A673 (cell line): ENCODE results near the gene PRKCB. TPM values are rescaled to one million over a fixed set of nuclear protein-coding genes. Genes with fewer than 3 reads are reported as not detected.

Source experiments
- BruUV-seq: library from RNA; stranded (reverse); fragments of 400-500 nt; replicated peaks from 2 replicates; lab custom pipeline; 2021; lab: Mats Ljungman, UMichigan
- CTCF ChIA-PET: fragments of 300-600 bp; sonication (Branson Sonifier 250); formaldehyde crosslinking; loops from one replicate; lab custom pipeline; 2022; ENCODE audit warnings: antibody characterized with exemption; lab: Charles Lee
- POLR2A ChIA-PET: fragments of 300-600 bp; sonication (Branson Sonifier 250); formaldehyde crosslinking; loops from one replicate; lab custom pipeline; 2022; ENCODE audit warnings: antibody characterized with exemption; ENCODE audit not compliant: low non-redundant PET; lab: Charles Lee
- DNase-seq: peaks from one replicate; pipeline ENCODE4 v3.0.0-alpha.2; 2015; ENCODE audit warnings: low spot score
- H3K27ac ChIP-seq: fragments of 200-600 bp; sonication (generic); 2 replicates; pipeline ENCODE4 v1.5.1; 2016; ENCODE audit warnings: mixed run types, low read depth, mild to moderate bottlenecking, mixed read lengths, antibody characterized with exemption, low read length; ENCODE audit not compliant: poor library complexity, severe bottlenecking
- H3K27me3 ChIP-seq: fragments of 200-600 bp; sonication (generic); replicated peaks from 2 replicates; pipeline ENCODE4 v1.6.1; 2017; ENCODE audit warnings: mixed run types, low read depth, mild to moderate bottlenecking, mixed read lengths, antibody characterized with exemption, low read length; ENCODE audit not compliant: insufficient read depth, poor library complexity
- H3K36me3 ChIP-seq: fragments of 200-600 bp; sonication (generic); 2 replicates; pipeline ENCODE4 v1.6.1; 2016; ENCODE audit warnings: mixed run types, mild to moderate bottlenecking, mixed read lengths, antibody characterized with exemption, low read length; ENCODE audit not compliant: insufficient read depth, poor library complexity, severe bottlenecking
- H3K4me1 ChIP-seq: fragments of 200-600 bp; sonication (generic); 2 replicates; pipeline ENCODE4 v1.6.1; 2017; ENCODE audit warnings: mixed run types, mild to moderate bottlenecking, mixed read lengths, antibody characterized with exemption, low read length; ENCODE audit not compliant: insufficient read depth, poor library complexity, severe bottlenecking
- H3K4me3 ChIP-seq: fragments of 200-600 bp; sonication (generic); 2 replicates; pipeline ENCODE4 v1.5.1; 2016; ENCODE audit warnings: low read depth, mixed run types, mild to moderate bottlenecking, mixed read lengths, low read length; ENCODE audit not compliant: poor library complexity, severe bottlenecking
- H3K9me3 ChIP-seq: fragments of 200-600 bp; sonication (generic); 2 replicates; pipeline ENCODE4 v1.6.1; 2016; ENCODE audit warnings: mixed run types, low read depth, mild to moderate bottlenecking, mixed read lengths, antibody characterized with exemption, low read length; ENCODE audit not compliant: poor library complexity, severe bottlenecking
- EZH2 ChIP-seq: fragments of 200-600 bp; sonication (generic); IDR thresholded peaks from 2 replicates; pipeline ENCODE4 v1.6.1; 2017; ENCODE audit warnings: borderline replicate concordance, low read depth, mild to moderate bottlenecking, mixed read lengths, antibody characterized with exemption, low read length; ENCODE audit not compliant: poor library complexity, severe bottlenecking
- intact Hi-C: fragments of 100-400 bp; cut with micrococcal nuclease; formaldehyde crosslinking; loops from one replicate; pipeline ENCODE4 v1.10.0; 2022; ENCODE audit not compliant: unreplicated experiment
- total RNA-seq: library from RNA; stranded (reverse); gene quantifications from 2 replicates; pipeline ENCODE4 v1.2.3, GENCODE V29; 2021
- TF ChIP-seq, protein P1 (sequence below): fragments of 300-800, 200-600 bp; sonication (generic); conservative IDR thresholded peaks from 2 replicates; pipeline ENCODE4 v1.5.1; 2017; ENCODE audit warnings: low read depth, mild to moderate bottlenecking, antibody characterized with exemption, low read length, moderate library complexity, mixed read lengths

Gene PRKCB
- total RNA-seq, 1 experiment from 2014 or later: 171 TPM

DNA sequence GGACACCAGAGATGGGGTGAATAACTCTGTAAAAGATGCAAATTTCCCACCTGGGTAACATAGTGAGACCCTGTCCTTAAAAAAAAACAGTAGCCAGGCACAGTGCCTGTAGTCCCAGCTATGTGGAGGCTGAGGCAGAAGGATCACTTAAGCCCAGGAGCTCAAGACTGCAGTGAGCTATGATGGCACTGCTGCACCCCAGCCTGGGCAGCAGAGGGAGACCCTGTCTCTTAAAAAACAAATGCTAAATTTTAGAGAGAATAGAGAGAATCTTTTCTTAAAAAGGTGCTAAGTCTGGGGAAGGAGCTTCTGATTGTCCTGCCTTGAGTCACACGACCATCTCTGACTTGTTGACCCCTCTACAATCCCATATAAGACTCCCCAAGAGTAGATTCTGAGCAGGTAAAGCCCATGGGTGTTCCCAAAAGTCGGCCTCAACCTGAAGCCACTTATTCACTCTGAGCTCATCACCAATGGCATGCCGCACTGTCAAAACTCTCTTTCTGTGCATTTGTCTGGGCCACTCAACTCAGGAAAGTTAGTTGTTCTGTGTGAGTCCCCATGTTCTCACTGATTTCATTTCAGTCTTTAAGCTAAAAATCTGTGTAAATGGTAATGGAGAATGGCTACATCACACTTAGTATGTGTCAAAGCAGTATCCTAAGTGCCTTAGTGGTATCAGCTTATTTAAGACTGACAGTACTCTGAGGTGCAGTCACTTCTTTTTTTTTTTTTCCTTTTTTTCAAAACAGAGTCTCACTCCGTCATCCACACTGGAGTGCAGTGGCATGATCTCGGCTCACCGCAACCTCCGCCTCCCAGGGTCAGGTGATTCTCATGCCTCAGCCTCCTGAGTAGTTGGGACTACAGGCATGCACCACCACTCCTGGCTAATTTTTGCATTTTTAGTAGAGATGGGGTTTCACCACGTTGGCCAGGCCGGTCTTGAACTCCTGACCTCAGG lies 41.6 kb downstream of the PRKCB start:
- no TSS peak for BruUV-seq
- intact Hi-C loops: loop anchor here (1.0 kb wide), 2 partner anchors 132 to 159 kb away; no protein-coding TSS in a partner anchor
- POLR2A ChIA-PET: interaction anchor here (0.6 kb wide), 2 partner anchors 16 to 551 kb away, joined by 3 to 9 read pairs; no protein-coding TSS in a partner anchor

DNA sequence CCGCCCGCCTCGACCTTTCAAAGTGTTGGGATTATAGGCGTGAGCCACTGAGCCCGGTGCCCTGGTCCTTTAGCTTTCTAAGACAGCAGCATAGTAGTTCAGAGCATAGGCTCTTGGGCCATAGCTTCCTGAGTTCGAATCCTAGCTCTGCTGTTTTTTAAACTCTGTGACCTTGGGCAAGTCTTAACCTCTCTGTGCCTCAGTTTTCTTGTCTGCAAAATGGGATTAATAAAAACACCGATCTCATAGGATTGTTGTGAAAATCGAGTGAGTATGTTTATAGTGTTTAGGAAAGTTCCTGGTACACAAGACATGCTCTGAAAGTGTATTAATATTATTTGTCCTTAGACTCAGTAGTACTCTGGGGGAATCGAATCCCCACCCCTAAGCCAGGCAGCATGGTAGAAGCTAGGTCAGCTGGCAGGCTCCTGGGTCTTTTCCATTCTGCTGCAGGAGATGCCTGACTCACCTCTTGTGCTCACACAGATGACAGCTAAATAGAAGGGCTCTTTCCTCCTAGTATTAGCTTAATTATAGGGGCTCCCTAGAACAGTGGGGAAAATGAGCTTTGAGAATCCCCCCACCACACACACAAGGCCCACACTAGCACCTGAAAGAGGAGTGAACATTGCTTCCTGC lies 44.1 kb downstream of the PRKCB start:
- POLR2A ChIA-PET: interaction anchor here (0.7 kb wide), 1 partner anchor 21 kb away, joined by 3 read pairs; no protein-coding TSS in a partner anchor
- BruUV-seq: no TSS peak
- no peaks in the 10 kb centered on the region for H3K27me3 ChIP-seq
- peak overlapping the region; percentile 73 for H3K27ac ChIP-seq
- no peak overlapping the region for H3K4me3 ChIP-seq
- no peaks in the 10 kb centered on the region for H3K9me3 ChIP-seq
- intact Hi-C loops: no loop called here
- DNase-seq: no peak
- TF ChIP-seq EZH2: no peak
- TF ChIP-seq, protein P1, sequence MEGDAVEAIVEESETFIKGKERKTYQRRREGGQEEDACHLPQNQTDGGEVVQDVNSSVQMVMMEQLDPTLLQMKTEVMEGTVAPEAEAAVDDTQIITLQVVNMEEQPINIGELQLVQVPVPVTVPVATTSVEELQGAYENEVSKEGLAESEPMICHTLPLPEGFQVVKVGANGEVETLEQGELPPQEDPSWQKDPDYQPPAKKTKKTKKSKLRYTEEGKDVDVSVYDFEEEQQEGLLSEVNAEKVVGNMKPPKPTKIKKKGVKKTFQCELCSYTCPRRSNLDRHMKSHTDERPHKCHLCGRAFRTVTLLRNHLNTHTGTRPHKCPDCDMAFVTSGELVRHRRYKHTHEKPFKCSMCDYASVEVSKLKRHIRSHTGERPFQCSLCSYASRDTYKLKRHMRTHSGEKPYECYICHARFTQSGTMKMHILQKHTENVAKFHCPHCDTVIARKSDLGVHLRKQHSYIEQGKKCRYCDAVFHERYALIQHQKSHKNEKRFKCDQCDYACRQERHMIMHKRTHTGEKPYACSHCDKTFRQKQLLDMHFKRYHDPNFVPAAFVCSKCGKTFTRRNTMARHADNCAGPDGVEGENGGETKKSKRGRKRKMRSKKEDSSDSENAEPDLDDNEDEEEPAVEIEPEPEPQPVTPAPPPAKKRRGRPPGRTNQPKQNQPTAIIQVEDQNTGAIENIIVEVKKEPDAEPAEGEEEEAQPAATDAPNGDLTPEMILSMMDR: no peak
- peaks cover 4% of the 10 kb centered on the region for H3K36me3 ChIP-seq
- CTCF ChIA-PET: interaction anchor here (0.6 to 3.3 kb wide), 4 partner anchors 20 to 442 kb away, joined by 3 to 43 read pairs (median 8); no protein-coding TSS in a partner anchor
- peaks cover 60% of the 10 kb centered on the region for H3K4me1 ChIP-seq

More for the DNA sequence above, 41.6 kb downstream of the PRKCB start:
- Histone ChIP-seq H3K9me3 (no peaks in the 10 kb centered on the region), H3K4me3 (no peak overlapping the region), H3K27ac (peak overlapping the region; percentile 73), H3K4me1 (peaks cover 62% of the 10 kb centered on the region), H3K36me3 (no peaks in the 10 kb centered on the region), H3K27me3 (no peaks in the 10 kb centered on the region)
- CTCF ChIA-PET: interaction anchor here (0.6 to 3.3 kb wide), 11 partner anchors 8 to 556 kb away, joined by 3 to 43 read pairs (median 4); no protein-coding TSS in a partner anchor
- DNase-seq: peak; percentile 48
- no peak for TF ChIP-seq EZH2
- TF ChIP-seq, protein P1: peak; percentile 62

DNA sequence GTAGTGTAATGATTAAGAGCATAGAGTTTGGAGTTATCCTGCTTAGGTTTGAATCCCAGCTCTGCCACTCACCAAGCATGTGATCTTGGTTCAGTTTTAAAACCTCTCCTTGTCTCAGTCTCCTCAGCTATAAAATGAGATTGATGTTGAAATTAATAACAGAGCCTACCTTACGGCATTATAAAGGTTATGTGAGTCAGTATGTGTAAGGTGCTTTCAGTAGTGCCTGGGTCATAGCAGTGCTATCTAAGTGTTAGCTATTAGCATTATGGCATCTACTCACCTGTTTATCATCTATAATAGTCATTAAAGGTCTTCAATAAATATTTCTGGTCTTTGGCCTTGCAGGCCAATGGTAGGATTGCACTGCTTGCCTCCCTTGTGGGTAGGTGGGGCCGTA lies 53.4 kb downstream of the PRKCB start:
- H3K27ac ChIP-seq: no peak overlapping the region
- CTCF ChIA-PET: no interaction called here
- no peak for TF ChIP-seq EZH2
- TF ChIP-seq, protein P1: no peak
- H3K4me1 ChIP-seq: peaks cover 12% of the 10 kb centered on the region
- peaks cover 13% of the 10 kb centered on the region for H3K36me3 ChIP-seq
- DNase-seq: no peak
- no peak overlapping the region for H3K4me3 ChIP-seq
- no peaks in the 10 kb centered on the region for H3K27me3 ChIP-seq
- peaks cover 2% of the 10 kb centered on the region for H3K9me3 ChIP-seq
- intact Hi-C loops: no loop called here
- POLR2A ChIA-PET: no interaction called here
- no TSS peak for BruUV-seq
